ENCODE results near the gene CTNND1. TPM values are rescaled to one million over a fixed set of nuclear protein-coding genes. Genes with fewer than 3 reads are reported as not detected.
"Not testable (repeated sequence)": the region's sequence is repeated elsewhere in the genome, so short reads cannot be mapped to it uniquely, and the experiment has no call there.

Gene CTNND1
- total and polyA plus RNA-seq, 8 donors: 187 to 301 (median 263) TPM

GRCh38 chr11:57819252-57819979 lies 57.8 kb downstream of the CTNND1 start:
- intact Hi-C loops (cut with DNase I): no loop called here
- TF ChIP-seq, protein P1, sequence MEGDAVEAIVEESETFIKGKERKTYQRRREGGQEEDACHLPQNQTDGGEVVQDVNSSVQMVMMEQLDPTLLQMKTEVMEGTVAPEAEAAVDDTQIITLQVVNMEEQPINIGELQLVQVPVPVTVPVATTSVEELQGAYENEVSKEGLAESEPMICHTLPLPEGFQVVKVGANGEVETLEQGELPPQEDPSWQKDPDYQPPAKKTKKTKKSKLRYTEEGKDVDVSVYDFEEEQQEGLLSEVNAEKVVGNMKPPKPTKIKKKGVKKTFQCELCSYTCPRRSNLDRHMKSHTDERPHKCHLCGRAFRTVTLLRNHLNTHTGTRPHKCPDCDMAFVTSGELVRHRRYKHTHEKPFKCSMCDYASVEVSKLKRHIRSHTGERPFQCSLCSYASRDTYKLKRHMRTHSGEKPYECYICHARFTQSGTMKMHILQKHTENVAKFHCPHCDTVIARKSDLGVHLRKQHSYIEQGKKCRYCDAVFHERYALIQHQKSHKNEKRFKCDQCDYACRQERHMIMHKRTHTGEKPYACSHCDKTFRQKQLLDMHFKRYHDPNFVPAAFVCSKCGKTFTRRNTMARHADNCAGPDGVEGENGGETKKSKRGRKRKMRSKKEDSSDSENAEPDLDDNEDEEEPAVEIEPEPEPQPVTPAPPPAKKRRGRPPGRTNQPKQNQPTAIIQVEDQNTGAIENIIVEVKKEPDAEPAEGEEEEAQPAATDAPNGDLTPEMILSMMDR (IDR thresholded peaks at IDR 0.05): no peak
- DNase-seq (peak in 1 of 4 donors; percentile 5), ATAC-seq (peak; percentile 24)
- no peaks in the 10 kb centered on the region for H3K9me3 ChIP-seq
- H3K4me1 ChIP-seq: no peaks in the 10 kb centered on the region
- no peaks in the 10 kb centered on the region for H3K27me3 ChIP-seq
- peaks cover 3 to 52% of the 10 kb centered on the region in 2 donors for H3K36me3 ChIP-seq
- no peak overlapping the region for H3K4me3 ChIP-seq
- H3K27ac ChIP-seq: no peak overlapping the region

- ATAC-seq (no peak), DNase-seq (no peak)
- Histone ChIP-seq H3K4me1 (no peaks in the 10 kb centered on the region), H3K36me3 (peaks cover 0 to 12% of the 10 kb centered on the region in 2 donors), H3K9me3 (no peaks in the 10 kb centered on the region), H3K27me3 (no peaks in the 10 kb centered on the region), H3K27ac (no peak overlapping the region), H3K4me3 (no peak overlapping the region)
- TF ChIP-seq, protein P1 (IDR thresholded peaks at IDR 0.05): no peak
- intact Hi-C loops (cut with DNase I): no loop called here
These were observed 62.3 kb downstream of the CTNND1 start for GRCh38 chr11:57823859-57824258.

DNA sequence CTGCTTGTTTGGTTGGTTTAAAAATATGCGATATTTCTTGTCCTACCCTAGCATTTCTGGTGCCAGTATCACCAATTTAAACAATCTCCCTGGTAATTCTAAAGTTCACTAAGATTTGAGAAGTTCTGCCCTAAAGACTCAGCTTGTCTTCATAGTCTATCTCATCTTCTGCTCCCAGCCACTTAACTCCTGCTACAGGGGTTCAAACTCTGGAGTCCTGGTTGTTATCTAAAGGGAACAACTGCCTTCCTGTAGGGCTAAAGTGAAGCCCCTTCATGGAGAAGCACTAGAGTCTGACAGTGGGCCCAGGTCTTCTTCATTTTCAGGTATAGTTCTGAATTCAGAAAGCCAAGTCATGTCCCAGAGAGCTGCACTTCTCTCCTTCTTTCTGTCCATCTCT lies 73.2 kb downstream of the CTNND1 start:
- Histone ChIP-seq H3K36me3 (no peaks in the 10 kb centered on the region), H3K27ac (no peak overlapping the region), H3K9me3 (no peaks in the 10 kb centered on the region), H3K27me3 (peaks cover 0 to 4% of the 10 kb centered on the region in 2 donors), H3K4me3 (no peak overlapping the region), H3K4me1 (no peaks in the 10 kb centered on the region)
- TF ChIP-seq, protein P1 (IDR thresholded peaks at IDR 0.05): no peak
- intact Hi-C loops (cut with DNase I): no loop called here
- DNase-seq: no peak
- no peak for ATAC-seq

GRCh38 chr11:57838609-57839008 lies 77.0 kb downstream of the CTNND1 start:
- H3K36me3 ChIP-seq; H3K9me3 ChIP-seq; H3K4me3 ChIP-seq; ATAC-seq; H3K27me3 ChIP-seq; H3K27ac ChIP-seq; intact Hi-C loops (cut with DNase I); DNase-seq; H3K4me1 ChIP-seq: not testable (repeated sequence)

DNA sequence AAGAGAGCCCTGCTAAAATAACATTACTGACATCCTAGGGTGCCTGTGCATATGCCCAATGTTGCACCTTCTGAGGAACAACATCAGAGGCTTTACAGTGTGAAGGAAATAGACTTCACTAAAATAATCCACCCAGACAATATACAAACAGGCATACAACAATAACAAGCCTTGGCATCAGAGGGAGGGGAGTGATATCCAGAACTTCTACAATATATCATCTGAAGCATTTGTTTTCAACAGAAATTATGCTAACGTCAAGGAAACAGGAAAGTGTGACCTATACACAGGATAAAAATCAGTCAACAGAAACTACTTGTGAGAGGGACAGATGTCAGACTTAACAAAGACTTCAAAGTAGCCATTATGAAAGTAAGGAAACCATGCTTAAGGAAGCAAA lies 81.3 kb downstream of the CTNND1 start:
- ATAC-seq: no peak
- TF ChIP-seq, protein P1 (IDR thresholded peaks at IDR 0.05): no peak
- no peaks in the 10 kb centered on the region for H3K27me3 ChIP-seq

GRCh38 chr11:57867966-57868365 lies 106.4 kb downstream of the CTNND1 start:
- Histone ChIP-seq H3K27me3 (no peaks in the 10 kb centered on the region), H3K36me3 (no peaks in the 10 kb centered on the region), H3K9me3 (no peaks in the 10 kb centered on the region), H3K27ac (no peak overlapping the region), H3K4me3 (no peak overlapping the region), H3K4me1 (no peaks in the 10 kb centered on the region)
- intact Hi-C loops (cut with DNase I): no loop called here
- TF ChIP-seq, protein P1 (IDR thresholded peaks at IDR 0.05): no peak
- no peak for ATAC-seq
- DNase-seq: no peak

More for the DNA sequence above, 81.3 kb downstream of the CTNND1 start:
- H3K36me3 ChIP-seq: no peaks in the 10 kb centered on the region
- no peaks in the 10 kb centered on the region for H3K4me1 ChIP-seq
- peak in 1 of 4 donors; percentile 9 for DNase-seq
- no peaks in the 10 kb centered on the region for H3K9me3 ChIP-seq
- intact Hi-C loops (cut with DNase I): no loop called here
- no peak overlapping the region for H3K27ac ChIP-seq
- H3K4me3 ChIP-seq: no peak overlapping the region
